CD8-positive, alpha-beta memory T cell (primary cell): ENCODE results near the gene LRRC56. TPM values are rescaled to one million over a fixed set of nuclear protein-coding genes. Genes with fewer than 3 reads are reported as not detected.

Experiments used
- CTCF ChIA-PET: fragments of 350-600 bp; sonication (Branson Sonifier 250); formaldehyde crosslinking; loops from one replicate; lab custom pipeline; 2021; ENCODE audit warnings: antibody characterized with exemption; lab: Charles Lee
- POLR2A ChIA-PET: fragments of 350-600 bp; sonication (Branson Sonifier 250); formaldehyde crosslinking; loops from one replicate; lab custom pipeline; 2021; ENCODE audit warnings: antibody characterized with exemption; lab: Charles Lee
- DNase-seq, 5 donors: peaks; one replicate each; pipeline versions ENCODE4 v3.0.0 to v3.0.0-alpha.2; 2020 to 2022; ENCODE audit warnings: mixed read lengths in 1 of 5
- H3K27ac ChIP-seq: one replicate; pipeline ENCODE4 v1.7.0; 2013; ENCODE audit warnings: low read depth, mild to moderate bottlenecking, low read length, moderate library complexity
- H3K27me3 ChIP-seq: 2 replicates; pipeline ENCODE4 v1.7.0; 2013; ENCODE audit warnings: low read length, mild to moderate bottlenecking; ENCODE audit not compliant: insufficient read depth, poor library complexity, severe bottlenecking
- H3K36me3 ChIP-seq: 2 replicates; pipeline ENCODE4 v1.7.0; 2013; ENCODE audit warnings: mild to moderate bottlenecking, low read length, moderate library complexity; ENCODE audit not compliant: insufficient read depth
- H3K4me1 ChIP-seq: 2 replicates; pipeline ENCODE4 v1.7.0; 2013; ENCODE audit warnings: mild to moderate bottlenecking, low read length, moderate library complexity; ENCODE audit not compliant: insufficient read depth
- H3K4me3 ChIP-seq: 2 replicates; pipeline ENCODE4 v1.7.0; 2013; ENCODE audit warnings: mild to moderate bottlenecking, low read length
- H3K9me3 ChIP-seq: 2 replicates; pipeline ENCODE4 v1.7.0; 2013; ENCODE audit warnings: mild to moderate bottlenecking, low read length
- H3K27ac Mint-ChIP-seq, 8 donors: one replicate each; pipeline ENCODE4 v1.8.0; 2020 to 2021; ENCODE audit warnings: mixed read lengths in 8 of 8, mild to moderate bottlenecking in 6 of 8, inconsistent platforms in 3 of 8, moderate library complexity in 3 of 8
- H3K27me3 Mint-ChIP-seq, 2 donors: one replicate each; pipeline ENCODE4 v1.8.0; 2020 to 2021; ENCODE audit warnings: mixed read lengths in 2 of 2, mild to moderate bottlenecking in 1 of 2, moderate library complexity in 1 of 2
- H3K36me3 Mint-ChIP-seq, 3 donors: one replicate each; pipeline ENCODE4 v1.8.0; 2020 to 2021; ENCODE audit warnings: mixed read lengths in 3 of 3, inconsistent platforms in 1 of 3, mild to moderate bottlenecking in 1 of 3
- H3K4me1 Mint-ChIP-seq, 3 donors: one replicate each; pipeline ENCODE4 v1.8.0; 2020 to 2021; ENCODE audit warnings: mixed read lengths in 3 of 3, inconsistent platforms in 1 of 3, mild to moderate bottlenecking in 1 of 3
- H3K4me3 Mint-ChIP-seq, 7 donors: one replicate each; pipeline ENCODE4 v1.8.0; 2020 to 2021; ENCODE audit warnings: mixed read lengths in 7 of 7, mild to moderate bottlenecking in 6 of 7, moderate library complexity in 4 of 7, inconsistent platforms in 2 of 7
- H3K9me3 Mint-ChIP-seq, 5 donors: one replicate each; pipeline ENCODE4 v1.8.0; 2020 to 2022; ENCODE audit warnings: mixed read lengths in 5 of 5, mild to moderate bottlenecking in 3 of 5, moderate library complexity in 2 of 5, inconsistent platforms in 1 of 5
- polyA plus RNA-seq: library from polyadenylated mRNA; unstranded; fragments of 300-500 nt; fragmentation: Illumina TruSeq; gene quantifications from one replicate; pipeline ENCODE4 v1.2.3, GENCODE V29; 2021
- total RNA-seq, 2 experiments: library from RNA; stranded (reverse); gene quantifications; one replicate each; pipeline ENCODE4 v1.2.3, GENCODE V29; 2021

LRRC56 gene
- total and polyA plus RNA-seq, 3 experiments from 2014 or later = 0.81 to 2.1 (median 1.8) TPM

DNA sequence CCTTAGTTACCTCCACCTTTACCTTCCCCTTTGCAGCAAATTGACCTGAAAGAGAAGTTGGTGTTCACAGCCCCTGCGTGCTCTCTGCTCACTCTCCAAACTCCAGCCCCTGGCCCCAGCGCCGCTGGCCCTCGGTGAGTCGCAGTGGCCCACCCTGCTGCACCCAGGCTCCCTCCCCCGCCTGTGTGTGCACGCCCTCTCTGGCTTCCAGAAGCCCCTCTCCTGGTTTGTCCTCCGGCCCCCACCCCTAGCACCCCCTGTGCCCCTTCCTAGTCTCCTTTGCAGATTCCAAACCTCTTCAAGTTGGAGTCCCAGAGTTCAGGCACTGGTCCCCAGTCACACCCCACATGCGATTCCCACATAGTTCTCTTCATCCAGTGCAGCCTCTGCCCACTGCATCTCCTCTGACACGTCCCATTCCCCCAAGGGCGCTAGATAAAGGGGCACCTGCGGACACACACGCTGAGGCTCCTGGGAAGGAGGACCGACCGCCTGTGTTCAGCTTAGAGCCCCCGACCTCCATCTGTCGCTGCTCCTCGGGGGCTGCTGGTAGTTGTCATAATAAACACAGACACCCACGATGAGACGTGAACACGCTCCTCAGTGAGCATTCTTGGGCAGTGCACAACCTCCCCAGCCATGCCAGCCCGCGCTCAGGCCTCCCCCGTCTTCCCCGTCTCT lies 37.4 kb downstream of the LRRC56 start:
- H3K4me1 ChIP-seq = peaks cover 34% of the 10 kb centered on the region
- no peaks in the 10 kb centered on the region for H3K9me3 ChIP-seq
- peak overlapping the region; percentile 55 for H3K4me3 ChIP-seq
- peaks cover 0 to 13% (median 0%) of the 10 kb centered on the region in 3 donors for H3K36me3 Mint-ChIP-seq
- H3K27ac ChIP-seq = peak overlapping the region; percentile 43
- H3K27me3 Mint-ChIP-seq = peaks cover 7 to 8% of the 10 kb centered on the region in 2 donors
- no peaks in the 10 kb centered on the region for H3K36me3 ChIP-seq
- POLR2A ChIA-PET = interaction anchor here (0.9 to 1.9 kb wide), 5 partner anchors 10 to 235 kb away, joined by 3 to 11 read pairs (median 5); partner anchors contain the start of genes IRF7 and RPLP2
- H3K4me1 Mint-ChIP-seq = peaks cover 36 to 47% (median 40%) of the 10 kb centered on the region in 3 donors
- no peak for DNase-seq
- peak overlapping the region in 7 of 8 donors; percentile 13 to 89 (median 65) for H3K27ac Mint-ChIP-seq
- no peaks in the 10 kb centered on the region for H3K9me3 Mint-ChIP-seq
- H3K4me3 Mint-ChIP-seq = peak overlapping the region; percentile 66 to 91 (median 87)
- CTCF ChIA-PET = interaction anchor here (1.7 kb wide), 1 partner anchor 9 kb away, joined by 11 read pairs; no protein-coding TSS in a partner anchor
- H3K27me3 ChIP-seq = no peaks in the 10 kb centered on the region

DNA sequence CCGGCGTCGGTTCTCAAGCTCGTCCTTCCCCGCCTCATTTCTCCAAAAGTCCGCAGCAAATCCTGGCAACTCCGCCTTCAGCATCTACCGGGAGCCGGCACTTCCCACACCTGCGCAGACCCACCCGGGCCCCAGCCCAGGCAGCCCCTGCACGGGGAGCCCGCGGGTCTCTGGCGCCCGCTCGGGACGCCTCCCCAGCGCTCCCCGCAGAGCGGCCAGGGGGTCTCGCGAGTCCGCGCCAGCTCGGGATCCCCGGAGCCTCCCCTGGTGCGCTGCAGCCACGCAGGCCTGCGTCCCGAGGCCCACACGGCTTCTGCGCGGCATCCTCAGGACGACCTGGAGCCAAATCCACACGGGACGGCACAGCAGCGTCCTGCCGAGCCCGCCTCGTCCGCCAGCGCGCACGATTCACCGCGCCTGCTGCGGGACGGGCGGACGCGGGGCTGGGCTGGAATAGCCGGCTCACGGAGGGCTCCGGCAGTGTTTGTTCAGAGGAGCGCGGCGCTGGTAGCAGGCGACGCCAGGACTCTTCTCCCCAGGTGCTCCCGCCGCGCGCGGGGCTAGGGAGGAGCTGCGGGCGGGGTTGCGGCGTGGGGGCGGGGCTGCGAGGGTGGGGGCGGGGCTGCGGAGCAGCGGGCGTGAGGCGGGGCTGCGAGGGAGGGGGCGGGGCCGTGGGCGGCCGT lies 38.1 kb downstream of the LRRC56 start:
- Mint-ChIP-seq H3K4me3 (peak overlapping the region; percentile 81 to 99 (median 87)), H3K27ac (peak overlapping the region in 7 of 8 donors; percentile 13 to 97 (median 75))

DNA sequence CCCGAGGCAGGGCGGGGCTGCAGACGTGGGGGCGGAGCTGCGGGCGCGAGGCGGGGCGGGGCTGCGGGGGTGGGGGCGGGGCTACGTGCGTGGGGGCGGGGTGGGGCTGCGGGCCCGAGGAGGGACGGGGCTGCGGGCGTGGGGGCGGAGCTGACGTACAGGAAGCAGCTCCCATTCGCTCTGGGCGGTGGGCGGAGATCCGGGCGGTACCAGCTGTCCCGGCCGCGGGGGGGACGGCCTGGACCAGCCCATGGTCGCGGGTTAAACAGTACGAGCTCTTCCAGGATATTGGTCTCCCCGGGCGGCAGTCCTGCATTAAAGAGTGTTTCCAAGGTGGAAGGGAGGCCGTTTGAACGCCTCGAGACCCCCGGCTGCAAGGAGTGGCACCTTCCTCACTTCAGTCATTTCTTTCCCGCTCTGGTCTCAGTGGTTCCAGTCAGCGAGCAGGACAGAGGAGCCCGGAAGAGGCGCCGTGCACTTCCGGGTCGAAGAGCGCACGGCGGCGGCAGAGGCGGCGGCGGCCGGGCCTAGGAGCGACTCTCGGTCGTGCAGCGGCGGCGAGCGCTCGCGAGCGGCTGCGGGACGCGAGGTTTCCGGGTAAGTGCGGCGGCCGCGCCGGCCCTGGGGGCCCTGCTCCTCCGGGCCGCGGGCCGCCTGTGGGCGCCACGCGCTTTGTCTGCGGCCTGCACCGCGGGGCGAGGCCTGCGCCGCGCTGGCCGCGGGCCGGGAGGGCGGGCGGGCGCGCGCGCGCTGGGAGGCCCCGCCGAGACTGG lies 38.9 kb downstream of the LRRC56 start, which contains the start of gene PHRF1:
Gene PHRF1 (plus strand): TSS at position 475 of the 773 bp plus-strand sequence. CDS start 5,043 bp downstream, outside the sequence.
- H3K27ac Mint-ChIP-seq = peak within 1 kb of the TSS; percentile 95 to 99 (median 98)
- no peaks in the 10 kb centered on the region for H3K27me3 ChIP-seq
- H3K4me3 Mint-ChIP-seq = peak within 1 kb of the TSS; percentile 95 to 99 (median 97)
- H3K9me3 ChIP-seq = no peaks in the 10 kb centered on the region
- peak within 1 kb of the TSS; percentile 91 for H3K4me3 ChIP-seq
- POLR2A ChIA-PET = interaction anchor here (0.8 to 1.9 kb wide), 17 partner anchors 9 to 369 kb away, joined by 3 to 16 read pairs (median 4); partner anchors contain the start of genes BET1L, DEAF1, HRAS and IRF7
- peak within 1 kb of the TSS; percentile 81 for H3K27ac ChIP-seq
- peak; percentile 91 to 97 (median 96) for DNase-seq
- H3K9me3 Mint-ChIP-seq = no peaks in the 10 kb centered on the region
- H3K27me3 Mint-ChIP-seq = peaks cover 8% of the 10 kb centered on the region in 2 donors
- CTCF ChIA-PET = interaction anchor here (0.7 to 1.7 kb wide), 6 partner anchors 11 to 40 kb away, joined by 3 to 11 read pairs (median 3); partner anchors contain the start of genes HRAS and IRF7
- peaks cover 0 to 15% (median 2%) of the 10 kb centered on the region in 3 donors for H3K36me3 Mint-ChIP-seq
- no peaks in the 10 kb centered on the region for H3K36me3 ChIP-seq
- peaks cover 40 to 56% (median 51%) of the 10 kb centered on the region in 3 donors for H3K4me1 Mint-ChIP-seq
- peaks cover 40% of the 10 kb centered on the region for H3K4me1 ChIP-seq

More for the DNA sequence above, 38.1 kb downstream of the LRRC56 start:
- H3K36me3 ChIP-seq = no peaks in the 10 kb centered on the region
- peaks cover 40% of the 10 kb centered on the region for H3K4me1 ChIP-seq
- Mint-ChIP-seq H3K9me3 (no peaks in the 10 kb centered on the region), H3K36me3 (peaks cover 0 to 13% (median 0%) of the 10 kb centered on the region in 3 donors), H3K27me3 (peaks cover 7 to 8% of the 10 kb centered on the region in 2 donors), H3K4me1 (peaks cover 38 to 50% (median 46%) of the 10 kb centered on the region in 3 donors)
- no peak for DNase-seq
- H3K27me3 ChIP-seq = no peaks in the 10 kb centered on the region
- H3K9me3 ChIP-seq = no peaks in the 10 kb centered on the region
- ChIA-PET CTCF (interaction anchor here (0.7 to 1.7 kb wide), 6 partner anchors 10 to 41 kb away, joined by 3 to 11 read pairs (median 3); partner anchors contain the start of genes HRAS and IRF7), POLR2A (interaction anchor here (0.8 to 1.9 kb wide), 19 partner anchors 8 to 368 kb away, joined by 3 to 16 read pairs (median 4); partner anchors contain the start of genes BET1L, DEAF1, HRAS and IRF7)
- peak overlapping the region; percentile 43 for H3K27ac ChIP-seq
- H3K4me3 ChIP-seq = peak overlapping the region; percentile 55

- no peaks in the 10 kb centered on the region for H3K9me3 ChIP-seq
- H3K27me3 ChIP-seq = no peaks in the 10 kb centered on the region
- H3K27me3 Mint-ChIP-seq = peaks cover 8% of the 10 kb centered on the region in 2 donors
- H3K36me3 ChIP-seq = peaks cover 7% of the 10 kb centered on the region
- peak overlapping the region; percentile 61 to 95 (median 86) for H3K27ac Mint-ChIP-seq
- no peaks in the 10 kb centered on the region for H3K9me3 Mint-ChIP-seq
- H3K36me3 Mint-ChIP-seq = peaks cover 0 to 23% (median 2%) of the 10 kb centered on the region in 3 donors
- peak overlapping the region; percentile 80 for H3K27ac ChIP-seq
- peak overlapping the region; percentile 83 to 93 (median 87) for H3K4me3 Mint-ChIP-seq
- POLR2A ChIA-PET = interaction anchor here (1.3 to 1.4 kb wide), 2 partner anchors 41 to 370 kb away, joined by 7 to 16 read pairs; partner anchors contain the start of genes BET1L, HRAS, LRRC56 and RIC8A
- CTCF ChIA-PET = interaction anchor here (1.0 kb wide), 1 partner anchor 146 kb away, joined by 4 read pairs; no protein-coding TSS in a partner anchor
- H3K4me3 ChIP-seq = peak overlapping the region; percentile 81
- peak in 1 of 5 donors; percentile 27 for DNase-seq
- H3K4me1 ChIP-seq = peaks cover 40% of the 10 kb centered on the region
- H3K4me1 Mint-ChIP-seq = peaks cover 47 to 63% (median 52%) of the 10 kb centered on the region in 3 donors
Observed at GRCh38 chr11:576811-577610, 39.7 kb downstream of the LRRC56 start.

GRCh38 chr11:577611-577894 lies 40.2 kb downstream of the LRRC56 start:
- Histone ChIP-seq H3K9me3 (no peaks in the 10 kb centered on the region), H3K27ac (peak overlapping the region; percentile 80), H3K27me3 (no peaks in the 10 kb centered on the region), H3K4me3 (peak overlapping the region; percentile 81), H3K4me1 (peaks cover 40% of the 10 kb centered on the region), H3K36me3 (peaks cover 10% of the 10 kb centered on the region)
- H3K27me3 Mint-ChIP-seq = peaks cover 8% of the 10 kb centered on the region in 2 donors
- H3K4me1 Mint-ChIP-seq = peaks cover 47 to 63% (median 52%) of the 10 kb centered on the region in 3 donors
- peak overlapping the region; percentile 83 to 93 (median 87) for H3K4me3 Mint-ChIP-seq
- no peak for DNase-seq
- POLR2A ChIA-PET = no interaction called here
- peaks cover 0 to 27% (median 2%) of the 10 kb centered on the region in 3 donors for H3K36me3 Mint-ChIP-seq
- H3K27ac Mint-ChIP-seq = peak overlapping the region; percentile 61 to 95 (median 86)
- CTCF ChIA-PET = interaction anchor here (1.0 kb wide), 1 partner anchor 145 kb away, joined by 4 read pairs; no protein-coding TSS in a partner anchor
- no peaks in the 10 kb centered on the region for H3K9me3 Mint-ChIP-seq

GRCh38 chr11:578276-579035 lies 41.1 kb downstream of the LRRC56 start:
- peak overlapping the region; percentile 72 to 93 (median 87) for H3K4me3 Mint-ChIP-seq
- peaks cover 0 to 33% (median 2%) of the 10 kb centered on the region in 3 donors for H3K36me3 Mint-ChIP-seq
- Histone ChIP-seq H3K27me3 (no peaks in the 10 kb centered on the region), H3K27ac (peak overlapping the region; percentile 80), H3K4me3 (peak overlapping the region; percentile 81), H3K9me3 (no peaks in the 10 kb centered on the region), H3K4me1 (peaks cover 40% of the 10 kb centered on the region), H3K36me3 (peaks cover 11% of the 10 kb centered on the region)
- peaks cover 47 to 63% (median 52%) of the 10 kb centered on the region in 3 donors for H3K4me1 Mint-ChIP-seq
- POLR2A ChIA-PET = no interaction called here
- no peaks in the 10 kb centered on the region for H3K9me3 Mint-ChIP-seq
- H3K27ac Mint-ChIP-seq = peak overlapping the region in 6 of 8 donors; percentile 59 to 89 (median 85)
- H3K27me3 Mint-ChIP-seq = peaks cover 8% of the 10 kb centered on the region in 2 donors
- no peak for DNase-seq
- CTCF ChIA-PET = interaction anchor here (0.7 to 1.0 kb wide), 2 partner anchors 24 to 148 kb away, joined by 3 read pairs; no protein-coding TSS in a partner anchor
